DOHH2 (cell line): ENCODE data around the gene DNAH2.

Experiments
- EZH2phosphoT487 ChIP-seq: fragments of 200-600 bp; sonication (generic); IDR thresholded peaks from 2 replicates; pipeline ENCODE4 v1.6.1; 2017; ENCODE audit warnings: borderline replicate concordance, mild to moderate bottlenecking, antibody characterized with exemption, low read length, moderate library complexity, mixed read lengths
- TF ChIP-seq, protein P1 (sequence below): fragments of 200-600 bp; sonication (generic); IDR thresholded peaks from one replicate; pipeline ENCODE4 v1.5.1; 2014; ENCODE audit warnings: antibody characterized with exemption, mild to moderate bottlenecking, low read depth, low read length; ENCODE audit not compliant: poor library complexity, severe bottlenecking

DNA sequence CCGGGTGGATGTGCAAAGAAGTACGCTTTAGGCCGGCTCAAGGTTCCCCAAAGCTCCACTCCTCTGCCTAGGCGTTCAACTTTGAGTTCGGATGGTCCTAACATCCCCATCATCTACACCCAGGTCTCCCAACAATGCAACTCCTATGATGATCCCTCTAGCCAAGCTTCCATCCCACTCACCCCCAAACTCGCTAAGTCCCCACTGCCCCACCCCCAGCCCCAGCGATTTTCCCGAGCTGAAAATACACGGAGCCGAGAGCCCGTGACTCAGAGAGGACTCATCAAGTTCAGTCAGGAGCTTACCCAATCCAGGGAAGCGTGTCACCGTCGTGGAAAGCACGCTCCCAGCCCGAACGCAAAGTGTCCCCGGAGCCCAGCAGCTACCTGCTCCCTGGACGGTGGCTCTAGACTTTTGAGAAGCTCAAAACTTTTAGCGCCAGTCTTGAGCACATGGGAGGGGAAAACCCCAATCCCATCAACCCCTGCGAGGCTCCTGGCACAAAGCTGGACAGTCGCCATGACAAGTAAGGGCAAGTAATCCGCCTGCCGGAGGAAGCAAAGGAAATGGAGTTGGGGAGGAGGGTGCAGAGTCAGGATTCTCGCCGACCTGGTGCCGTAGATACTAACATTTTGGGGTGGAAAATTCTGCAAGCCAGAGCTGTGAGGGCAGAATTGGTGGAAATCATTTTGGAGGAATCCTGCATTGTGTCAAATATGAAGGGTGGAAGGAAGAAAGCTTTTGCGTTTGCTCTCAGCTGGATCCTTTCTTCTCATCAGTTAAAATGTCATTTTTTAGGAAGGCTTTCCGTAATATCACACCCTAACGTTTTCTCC is 30.3 kb upstream of the DNAH2 start, which contains the start of gene TP53:
- TF ChIP-seq, protein P1, sequence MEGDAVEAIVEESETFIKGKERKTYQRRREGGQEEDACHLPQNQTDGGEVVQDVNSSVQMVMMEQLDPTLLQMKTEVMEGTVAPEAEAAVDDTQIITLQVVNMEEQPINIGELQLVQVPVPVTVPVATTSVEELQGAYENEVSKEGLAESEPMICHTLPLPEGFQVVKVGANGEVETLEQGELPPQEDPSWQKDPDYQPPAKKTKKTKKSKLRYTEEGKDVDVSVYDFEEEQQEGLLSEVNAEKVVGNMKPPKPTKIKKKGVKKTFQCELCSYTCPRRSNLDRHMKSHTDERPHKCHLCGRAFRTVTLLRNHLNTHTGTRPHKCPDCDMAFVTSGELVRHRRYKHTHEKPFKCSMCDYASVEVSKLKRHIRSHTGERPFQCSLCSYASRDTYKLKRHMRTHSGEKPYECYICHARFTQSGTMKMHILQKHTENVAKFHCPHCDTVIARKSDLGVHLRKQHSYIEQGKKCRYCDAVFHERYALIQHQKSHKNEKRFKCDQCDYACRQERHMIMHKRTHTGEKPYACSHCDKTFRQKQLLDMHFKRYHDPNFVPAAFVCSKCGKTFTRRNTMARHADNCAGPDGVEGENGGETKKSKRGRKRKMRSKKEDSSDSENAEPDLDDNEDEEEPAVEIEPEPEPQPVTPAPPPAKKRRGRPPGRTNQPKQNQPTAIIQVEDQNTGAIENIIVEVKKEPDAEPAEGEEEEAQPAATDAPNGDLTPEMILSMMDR, result no peak
- no peak for TF ChIP-seq EZH2phosphoT487
